ENCODE results near the gene ANKFN1.

GRCh38 chr17:56489980-56490379 lies 336.7 kb downstream of the ANKFN1 start:
- TF ChIP-seq CTCF (conservative IDR thresholded peaks at IDR 0.05; ENCODE audit: low read length) (no peak), EZH2phosphoT487 (IDR thresholded peaks at IDR 0.05; ENCODE audit: borderline replicate concordance) (no peak)

Data from Loucy (cell line).